Mesendoderm (in vitro differentiated cells): ENCODE data around the gene DRG1.
"Not testable (repeated sequence)": the region's sequence is repeated elsewhere in the genome, so short reads cannot be mapped to it uniquely, and the experiment has no call there.

Experiments used
- DNase-seq: peaks from one replicate; pipeline ENCODE4 v3.0.0; 2013
- H2AK5ac ChIP-seq: 2 replicates; pipeline ENCODE4 v1.6.1; 2013; ENCODE audit warnings: low read length, inconsistent platforms
- H2BK120ac ChIP-seq: 2 replicates; pipeline ENCODE4 v1.6.1; 2013; ENCODE audit warnings: low read depth, mild to moderate bottlenecking, low read length, moderate library complexity, mixed read lengths
- H2BK15ac ChIP-seq: replicated peaks from 2 replicates; pipeline ENCODE4 v1.6.1; 2013; ENCODE audit warnings: low read depth, mild to moderate bottlenecking, moderate library complexity
- H2BK5ac ChIP-seq: 2 replicates; pipeline ENCODE4 v1.6.1; 2013; ENCODE audit warnings: low read length, inconsistent platforms
- H3K18ac ChIP-seq: 2 replicates; pipeline ENCODE4 v1.6.1; 2013; ENCODE audit warnings: mild to moderate bottlenecking, low read length, mixed read lengths
- H3K23ac ChIP-seq: one replicate; pipeline ENCODE4 v1.6.1; 2013; ENCODE audit warnings: low read length
- H3K27ac ChIP-seq: 2 replicates; pipeline ENCODE4 v1.5.1; 2013; ENCODE audit warnings: low read depth, mild to moderate bottlenecking, inconsistent platforms, low read length, moderate library complexity
- H3K27me3 ChIP-seq: 2 replicates; pipeline ENCODE4 v1.6.1; 2013; ENCODE audit warnings: low read length, control low read depth, mild to moderate bottlenecking, inconsistent platforms; ENCODE audit not compliant: insufficient read depth, poor library complexity
- H3K36me3 ChIP-seq: 2 replicates; pipeline ENCODE4 v1.6.1; 2013; ENCODE audit warnings: low read length, inconsistent platforms; ENCODE audit not compliant: control insufficient read depth, insufficient read depth
- H3K4ac ChIP-seq: one replicate; pipeline ENCODE4 v1.6.1; 2013; ENCODE audit warnings: low read depth, mild to moderate bottlenecking, low read length, moderate library complexity
- H3K4me1 ChIP-seq: 2 replicates; pipeline ENCODE4 v1.6.1; 2013; ENCODE audit warnings: low read depth, low read length, inconsistent platforms; ENCODE audit not compliant: control insufficient read depth
- H3K4me2 ChIP-seq: 2 replicates; pipeline ENCODE4 v1.6.1; 2013; ENCODE audit warnings: low read length
- H3K4me3 ChIP-seq: 2 replicates; pipeline ENCODE4 v1.5.1; 2013; ENCODE audit warnings: mild to moderate bottlenecking, low read length
- H3K56ac ChIP-seq: one replicate; pipeline ENCODE4 v1.6.1; 2013; ENCODE audit warnings: low read length
- H3K79me1 ChIP-seq: 2 replicates; pipeline ENCODE4 v1.6.1; 2013; ENCODE audit warnings: low read length, inconsistent platforms
- H3K79me2 ChIP-seq: 2 replicates; pipeline ENCODE4 v1.6.1; 2013; ENCODE audit warnings: mild to moderate bottlenecking, low read length; ENCODE audit not compliant: control insufficient read depth, insufficient read depth
- H3K9ac ChIP-seq: 2 replicates; pipeline ENCODE4 v1.6.1; 2013; ENCODE audit warnings: low read length, inconsistent platforms
- H4K5ac ChIP-seq: one replicate; pipeline ENCODE4 v1.6.1; 2013; ENCODE audit warnings: low read length
- H4K8ac ChIP-seq: one replicate; pipeline ENCODE4 v1.6.1; 2013; ENCODE audit warnings: low read depth, mild to moderate bottlenecking, control low read depth, low read length, moderate library complexity
- WGBS: extraction: QIAGEN DNeasy Blood & Tissue Kit; methylation state at CpG from one replicate; pipeline ENCODE4 v1.1.7; 2013; ENCODE audit warnings: low lambda C conversion rate, missing lambda C conversion rate; ENCODE audit not compliant: insufficient coverage; ENCODE audit errors: extremely low coverage; 5-methylcytosine and 5-hydroxymethylcytosine counted together

The DRG1 gene

GRCh38 chr22:31361743-31362142 lies 37.7 kb upstream of the DRG1 start:
- Histone ChIP-seq H3K4me2 (no peak overlapping the region), H2BK120ac (peak overlapping the region; percentile 11), H3K4ac (peak overlapping the region; percentile 63), H2BK15ac (no peak overlapping the region), H4K8ac (peak overlapping the region; percentile 57), H3K27ac (peak overlapping the region; percentile 3), H3K27me3 (no peaks in the 10 kb centered on the region), H4K5ac (no peak overlapping the region), H3K4me1 (no peaks in the 10 kb centered on the region), H3K4me3 (no peak overlapping the region), H2BK5ac (peak overlapping the region; percentile 66), H3K56ac (peak overlapping the region; percentile 31), H2AK5ac (peak overlapping the region; percentile 3), H3K18ac (no peak overlapping the region), H3K79me1 (no peaks in the 10 kb centered on the region), H3K36me3 (no peaks in the 10 kb centered on the region), H3K23ac (no peak overlapping the region), H3K79me2 (no peaks in the 10 kb centered on the region), H3K9ac (no peak overlapping the region)
- no peak for DNase-seq
- WGBS: no CpG with 5 or more reads among the region's 1 CpG

- no CpG with 5 or more reads among the region's 3 CpGs for WGBS
- no peaks in the 10 kb centered on the region for H3K27me3 ChIP-seq
Observed at GRCh38 chr22:31363885-31364465, 35.4 kb upstream of the DRG1 start.

GRCh38 chr22:31367426-31367825 lies 32.0 kb upstream of the DRG1 start:
- Histone ChIP-seq H3K4me3 (no peak overlapping the region), H3K56ac (no peak overlapping the region), H2BK5ac (no peak overlapping the region), H3K18ac (no peak overlapping the region), H3K27ac (no peak overlapping the region), H3K9ac (no peak overlapping the region), H2BK15ac (no peak overlapping the region), H3K4me2 (no peak overlapping the region), H3K79me2 (no peaks in the 10 kb centered on the region), H4K8ac (no peak overlapping the region), H3K36me3 (no peaks in the 10 kb centered on the region), H3K4ac (no peak overlapping the region), H3K79me1 (no peaks in the 10 kb centered on the region), H4K5ac (no peak overlapping the region), H3K23ac (no peak overlapping the region), H3K4me1 (no peaks in the 10 kb centered on the region), H3K27me3 (no peaks in the 10 kb centered on the region), H2BK120ac (no peak overlapping the region), H2AK5ac (no peak overlapping the region)
- WGBS: no CpG with 5 or more reads among the region's 3 CpGs
- no peak for DNase-seq

More at GRCh38 chr22:31363885-31364465, 35.4 kb upstream of the DRG1 start:
- Histone ChIP-seq H3K23ac (no peak overlapping the region), H3K79me2 (no peaks in the 10 kb centered on the region), H3K56ac (peak overlapping the region; percentile 52), H2BK120ac (peak overlapping the region; percentile 97), H4K5ac (no peak overlapping the region), H3K4me3 (no peak overlapping the region), H3K18ac (peak overlapping the region; percentile 90), H3K4me2 (no peak overlapping the region), H2BK5ac (peak overlapping the region; percentile 47), H3K36me3 (no peaks in the 10 kb centered on the region), H4K8ac (peak overlapping the region; percentile 97), H2BK15ac (no peak overlapping the region), H3K9ac (no peak overlapping the region), H3K4ac (peak overlapping the region; percentile 72), H2AK5ac (peak overlapping the region; percentile 83), H3K4me1 (no peaks in the 10 kb centered on the region), H3K27ac (peak overlapping the region; percentile 46), H3K79me1 (no peaks in the 10 kb centered on the region)
- no peak for DNase-seq

- Histone ChIP-seq H2BK15ac (no peak overlapping the region), H4K8ac (no peak overlapping the region), H3K23ac (no peak overlapping the region), H3K4ac (no peak overlapping the region), H4K5ac (no peak overlapping the region), H3K56ac (no peak overlapping the region), H3K4me1 (no peaks in the 10 kb centered on the region), H3K27me3 (no peaks in the 10 kb centered on the region), H2BK120ac (no peak overlapping the region), H2AK5ac (no peak overlapping the region), H3K18ac (no peak overlapping the region), H3K4me2 (no peak overlapping the region), H3K36me3 (no peaks in the 10 kb centered on the region), H3K27ac (no peak overlapping the region), H3K9ac (no peak overlapping the region), H2BK5ac (no peak overlapping the region), H3K79me2 (no peaks in the 10 kb centered on the region), H3K4me3 (no peak overlapping the region), H3K79me1 (no peaks in the 10 kb centered on the region)
- WGBS: no CpG with 5 or more reads among the region's 3 CpGs
- DNase-seq: no peak
Observed at GRCh38 chr22:31377612-31378011, 21.8 kb upstream of the DRG1 start.

GRCh38 chr22:31378123-31378522 lies 21.3 kb upstream of the DRG1 start:
- no peaks in the 10 kb centered on the region for H3K79me2 ChIP-seq
- H4K8ac ChIP-seq: no peak overlapping the region
- no peaks in the 10 kb centered on the region for H3K79me1 ChIP-seq
- no peak overlapping the region for H2AK5ac ChIP-seq
- H3K4me3 ChIP-seq: no peak overlapping the region
- H3K36me3 ChIP-seq: no peaks in the 10 kb centered on the region
- no peaks in the 10 kb centered on the region for H3K27me3 ChIP-seq
- no peaks in the 10 kb centered on the region for H3K4me1 ChIP-seq
- no peak overlapping the region for H3K4ac ChIP-seq
- H2BK120ac ChIP-seq: no peak overlapping the region
- H3K18ac ChIP-seq: no peak overlapping the region
- H3K56ac ChIP-seq: no peak overlapping the region
- no peak for DNase-seq
- H2BK15ac ChIP-seq: no peak overlapping the region
- H2BK5ac ChIP-seq: no peak overlapping the region
- no peak overlapping the region for H3K27ac ChIP-seq
- WGBS: no CpG with 5 or more reads among the region's 3 CpGs
- no peak overlapping the region for H4K5ac ChIP-seq
- no peak overlapping the region for H3K23ac ChIP-seq
- H3K9ac ChIP-seq: no peak overlapping the region
- H3K4me2 ChIP-seq: no peak overlapping the region

- not testable (repeated sequence) for H3K4me1 ChIP-seq, H2BK120ac ChIP-seq, H4K5ac ChIP-seq, H3K27ac ChIP-seq, DNase-seq, H3K4ac ChIP-seq, H4K8ac ChIP-seq, H2BK5ac ChIP-seq, H2BK15ac ChIP-seq, H2AK5ac ChIP-seq, H3K23ac ChIP-seq, H3K27me3 ChIP-seq, H3K4me2 ChIP-seq, H3K36me3 ChIP-seq, H3K18ac ChIP-seq, H3K56ac ChIP-seq, H3K79me2 ChIP-seq, H3K9ac ChIP-seq, H3K79me1 ChIP-seq, H3K4me3 ChIP-seq
- WGBS: no CpG with 5 or more reads among the region's 6 CpGs
Observed at GRCh38 chr22:31378651-31379050, 20.8 kb upstream of the DRG1 start.
